Subcutaneous abdominal adipose tissue (tissue), 5 donors: ENCODE results near the gene AAK1.
"Not testable (repeated sequence)": the region's sequence is repeated elsewhere in the genome, so short reads cannot be mapped to it uniquely, and the experiment has no call there.

ENCODE experiments used
- H3K27ac ChIP-seq: one replicate; pipeline ENCODE4 v1.7.0; 2013; ENCODE audit warnings: low read depth, mild to moderate bottlenecking, inconsistent platforms, low read length, moderate library complexity
- H3K27me3 ChIP-seq, 5 donors: one replicate each; pipeline ENCODE4 v1.7.0; 2013; ENCODE audit warnings: low read length in 5 of 5, inconsistent platforms in 1 of 5; ENCODE audit not compliant: control insufficient read depth in 5 of 5, insufficient read depth in 4 of 5
- H3K36me3 ChIP-seq, 5 donors: one replicate each; pipeline ENCODE4 v1.7.0; 2013; ENCODE audit warnings: low read length in 5 of 5; ENCODE audit not compliant: control insufficient read depth in 5 of 5, insufficient read depth in 5 of 5
- H3K4me1 ChIP-seq, 5 donors: one replicate each; pipeline ENCODE4 v1.7.0; 2013; ENCODE audit warnings: low read length in 5 of 5, mild to moderate bottlenecking in 3 of 5, moderate library complexity in 1 of 5; ENCODE audit not compliant: control insufficient read depth in 5 of 5, insufficient read depth in 5 of 5
- H3K4me3 ChIP-seq, 5 donors: one replicate each; pipeline ENCODE4 v1.7.0; 2013; ENCODE audit warnings: low read length in 5 of 5, low read depth in 1 of 5
- H3K9ac ChIP-seq, 5 donors: one replicate each; pipeline ENCODE4 v1.7.0; 2013; ENCODE audit warnings: low read length in 5 of 5, mild to moderate bottlenecking in 4 of 5, moderate library complexity in 3 of 5
- H3K9me3 ChIP-seq, 5 donors: one replicate each; pipeline ENCODE4 v1.7.0; 2013; ENCODE audit warnings: low read length in 5 of 5; ENCODE audit not compliant: control insufficient read depth in 5 of 5
- donor health status: healthy.
- donor health status: healthy.
- donor health status: healthy.
- donor health status: healthy.
- donor health status: healthy.

The AAK1 gene

GRCh38 chr2:69461404-69461803 lies 182.1 kb downstream of the AAK1 start:
- no peaks in the 10 kb centered on the region for H3K9me3 ChIP-seq

GRCh38 chr2:69459936-69460335 lies 183.6 kb downstream of the AAK1 start:
- no peaks in the 10 kb centered on the region for H3K9me3 ChIP-seq
- peaks cover 0 to 3% (median 0%) of the 10 kb centered on the region in 5 donors for H3K36me3 ChIP-seq
- no peaks in the 10 kb centered on the region for H3K27me3 ChIP-seq
- no peak overlapping the region for H3K9ac ChIP-seq
- H3K4me1 ChIP-seq = peaks cover 0 to 12% (median 8%) of the 10 kb centered on the region in 5 donors
- H3K27ac ChIP-seq = no peak overlapping the region
- H3K4me3 ChIP-seq = no peak overlapping the region

More at GRCh38 chr2:69461404-69461803, 182.1 kb downstream of the AAK1 start:
- H3K36me3 ChIP-seq = peaks cover 0 to 16% (median 4%) of the 10 kb centered on the region in 5 donors
- no peaks in the 10 kb centered on the region for H3K27me3 ChIP-seq
- no peak overlapping the region for H3K4me3 ChIP-seq
- H3K27ac ChIP-seq = no peak overlapping the region
- no peak overlapping the region for H3K9ac ChIP-seq
- H3K4me1 ChIP-seq = peaks cover 0 to 24% (median 22%) of the 10 kb centered on the region in 5 donors

GRCh38 chr2:69456950-69457445 lies 186.5 kb downstream of the AAK1 start:
- Histone ChIP-seq H3K9ac (no peak overlapping the region), H3K36me3 (no peaks in the 10 kb centered on the region), H3K9me3 (no peaks in the 10 kb centered on the region), H3K4me3 (no peak overlapping the region), H3K27ac (no peak overlapping the region), H3K4me1 (peaks cover 0 to 16% (median 9%) of the 10 kb centered on the region in 5 donors), H3K27me3 (no peaks in the 10 kb centered on the region)

- Histone ChIP-seq H3K9ac (no peak overlapping the region), H3K27me3 (no peaks in the 10 kb centered on the region), H3K9me3 (no peaks in the 10 kb centered on the region), H3K27ac (no peak overlapping the region), H3K4me1 (peaks cover 0 to 16% (median 9%) of the 10 kb centered on the region in 5 donors), H3K36me3 (no peaks in the 10 kb centered on the region), H3K4me3 (no peak overlapping the region)
These were observed 187.4 kb downstream of the AAK1 start for GRCh38 chr2:69456154-69456553.

GRCh38 chr2:69454976-69455375 lies 188.6 kb downstream of the AAK1 start:
- H3K9ac ChIP-seq = no peak overlapping the region
- no peak overlapping the region for H3K4me3 ChIP-seq
- H3K9me3 ChIP-seq = no peaks in the 10 kb centered on the region
- no peak overlapping the region for H3K27ac ChIP-seq
- peaks cover 0 to 27% (median 17%) of the 10 kb centered on the region in 5 donors for H3K4me1 ChIP-seq
- no peaks in the 10 kb centered on the region for H3K27me3 ChIP-seq
- no peaks in the 10 kb centered on the region for H3K36me3 ChIP-seq

GRCh38 chr2:69453475-69454129 lies 189.9 kb downstream of the AAK1 start:
- H3K27ac ChIP-seq = peak overlapping the region; percentile 58
- H3K36me3 ChIP-seq = no peaks in the 10 kb centered on the region
- no peak overlapping the region for H3K9ac ChIP-seq
- H3K27me3 ChIP-seq = no peaks in the 10 kb centered on the region
- no peak overlapping the region for H3K4me3 ChIP-seq
- H3K9me3 ChIP-seq = no peaks in the 10 kb centered on the region
- H3K4me1 ChIP-seq = peaks cover 0 to 28% (median 18%) of the 10 kb centered on the region in 5 donors

- H3K27me3 ChIP-seq = no peaks in the 10 kb centered on the region
- H3K4me3 ChIP-seq = no peak overlapping the region
- H3K9me3 ChIP-seq = no peaks in the 10 kb centered on the region
- peaks cover 0 to 28% (median 18%) of the 10 kb centered on the region in 5 donors for H3K4me1 ChIP-seq
- peak overlapping the region; percentile 58 for H3K27ac ChIP-seq
- no peak overlapping the region for H3K9ac ChIP-seq
- no peaks in the 10 kb centered on the region for H3K36me3 ChIP-seq
These were observed 190.9 kb downstream of the AAK1 start for GRCh38 chr2:69452687-69453086.

GRCh38 chr2:69450735-69451416 lies 192.7 kb downstream of the AAK1 start:
- peak overlapping the region in 1 of 5 donors; percentile 21 for H3K9ac ChIP-seq
- H3K36me3 ChIP-seq = no peaks in the 10 kb centered on the region
- peak overlapping the region; percentile 64 for H3K27ac ChIP-seq
- H3K4me1 ChIP-seq = peaks cover 0 to 28% (median 16%) of the 10 kb centered on the region in 5 donors
- no peaks in the 10 kb centered on the region for H3K9me3 ChIP-seq
- no peak overlapping the region for H3K4me3 ChIP-seq
- H3K27me3 ChIP-seq = no peaks in the 10 kb centered on the region

GRCh38 chr2:69449906-69450305 lies 193.6 kb downstream of the AAK1 start:
- Histone ChIP-seq H3K9ac (no peak overlapping the region), H3K27me3 (no peaks in the 10 kb centered on the region), H3K36me3 (no peaks in the 10 kb centered on the region), H3K4me1 (peaks cover 0 to 28% (median 12%) of the 10 kb centered on the region in 5 donors), H3K9me3 (no peaks in the 10 kb centered on the region), H3K4me3 (no peak overlapping the region), H3K27ac (peak overlapping the region; percentile 64)

- not testable (repeated sequence) for H3K27ac ChIP-seq, H3K27me3 ChIP-seq, H3K9ac ChIP-seq, H3K4me3 ChIP-seq, H3K36me3 ChIP-seq, H3K4me1 ChIP-seq, H3K9me3 ChIP-seq
These were observed 199.9 kb downstream of the AAK1 start for GRCh38 chr2:69443673-69444072.
